Measurements from ENCODE around the gene FLG2.
"Not testable (repeated sequence)": the region's sequence is repeated elsewhere in the genome, so short reads cannot be mapped to it uniquely, and the experiment has no call there.

FLG2 gene

DNA sequence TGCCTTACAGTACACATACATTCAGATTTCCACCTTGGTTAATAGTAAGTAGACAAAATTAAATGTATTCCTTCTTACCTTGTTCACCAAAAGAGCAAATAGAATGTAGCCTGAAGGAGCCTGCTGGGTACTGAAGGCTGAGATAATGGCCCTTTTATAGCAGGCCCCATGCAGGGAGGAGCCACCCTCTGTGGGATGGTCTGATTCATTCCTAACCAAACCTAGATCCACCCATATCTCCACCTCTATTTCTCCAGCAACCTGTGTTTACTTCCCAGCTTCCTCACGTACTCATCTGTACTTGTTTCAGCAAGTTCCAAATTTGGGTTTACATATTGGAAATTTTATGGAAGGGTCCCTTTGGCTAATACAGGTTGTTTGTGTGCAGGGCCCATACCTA is 34.7 kb downstream of the FLG2 start, which contains the start of gene FLG:
FLG (minus strand) TSS at position 129 of the 400 bp plus-strand sequence. CDS start 9,783 bp downstream, outside the sequence.
- no peak for DNase-seq (ENCODE audit: low read depth in 2 of 2)
- TF ChIP-seq CTCF (IDR thresholded peaks at IDR 0.05; ENCODE audit: low read depth, low read length): no peak
- no peak within 1 kb of the TSS for H3K4me3 ChIP-seq (replicated peaks in 1 of 2; ENCODE audit: low read depth in 2 of 2, low read length in 2 of 2)

- peak in 1 of 2 donors; percentile 12 for DNase-seq (ENCODE audit: low read depth in 2 of 2)
- no peak for TF ChIP-seq CTCF (IDR thresholded peaks at IDR 0.05; ENCODE audit: low read depth, low read length)
- no peak overlapping the region for H3K4me3 ChIP-seq (replicated peaks in 1 of 2; ENCODE audit: low read depth in 2 of 2, low read length in 2 of 2)
Observed at GRCh38 chr1:152313970-152314369, 45.8 kb downstream of the FLG2 start.

- no peak overlapping the region for H3K4me3 ChIP-seq (replicated peaks in 1 of 2; ENCODE audit: low read depth in 2 of 2, low read length in 2 of 2)
- TF ChIP-seq CTCF (IDR thresholded peaks at IDR 0.05; ENCODE audit: low read depth, low read length): no peak
- no peak for DNase-seq (ENCODE audit: low read depth in 2 of 2)
Observed at GRCh38 chr1:152313319-152313801, 46.4 kb downstream of the FLG2 start.

DNA sequence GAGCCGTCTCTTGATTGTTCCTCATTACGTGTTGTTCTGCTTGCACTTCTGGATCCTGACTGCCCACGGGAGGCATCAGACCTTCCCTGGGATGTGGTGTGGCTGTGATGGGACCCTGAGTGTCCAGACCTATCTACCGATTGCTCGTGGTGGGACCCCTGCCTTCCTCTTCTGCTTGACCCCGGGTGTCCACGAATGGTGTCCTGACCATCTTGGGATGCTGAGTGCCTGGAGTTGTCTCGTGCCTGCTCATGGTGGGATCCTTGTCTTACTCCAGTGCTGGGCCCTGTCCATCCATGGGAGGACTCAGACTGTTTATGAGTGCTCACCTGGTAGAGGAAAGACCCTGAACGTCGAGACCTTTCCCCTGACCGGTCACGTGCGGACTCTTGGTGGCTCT is 47.6 kb downstream of the FLG2 start:
- not testable (repeated sequence) for DNase-seq (ENCODE audit: low read depth in 2 of 2); H3K4me3 ChIP-seq (replicated peaks in 1 of 2; ENCODE audit: low read depth in 2 of 2, low read length in 2 of 2)

- TF ChIP-seq CTCF (IDR thresholded peaks at IDR 0.05; ENCODE audit: low read depth, low read length): no peak
- DNase-seq (ENCODE audit: low read depth in 2 of 2): no peak
- H3K4me3 ChIP-seq (replicated peaks in 1 of 2; ENCODE audit: low read depth in 2 of 2, low read length in 2 of 2): no peak overlapping the region
Observed at GRCh38 chr1:152309955-152310354, 49.9 kb downstream of the FLG2 start.

DNA sequence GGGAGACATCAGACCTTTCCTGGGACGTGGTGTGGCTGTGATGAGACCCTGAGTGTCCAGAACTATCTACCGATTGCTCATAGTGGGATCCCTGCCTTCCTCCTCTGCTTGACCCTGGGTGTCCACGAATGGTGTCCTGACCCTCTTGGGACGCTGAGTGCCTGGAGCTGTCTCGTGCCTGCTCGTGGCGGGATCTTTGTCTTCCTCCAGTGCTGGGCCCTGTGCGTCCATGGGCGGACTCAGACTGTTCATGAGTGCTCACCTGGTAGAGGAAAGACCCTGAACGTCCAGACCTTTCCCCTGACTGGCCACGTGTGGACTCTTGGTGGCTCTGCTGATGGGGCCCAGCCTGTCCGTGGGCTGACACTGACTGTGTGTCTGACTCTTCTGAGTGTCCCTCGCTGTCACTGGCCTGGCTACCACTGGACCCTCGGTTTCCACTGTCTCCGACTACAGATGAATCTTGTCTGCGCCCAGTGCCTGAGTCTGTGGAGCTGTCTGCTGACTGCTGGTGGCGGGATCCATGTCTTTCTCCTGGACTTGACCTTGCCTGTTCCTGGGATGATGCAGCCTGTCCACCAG is 50.4 kb downstream of the FLG2 start:
- not testable (repeated sequence) for H3K4me3 ChIP-seq (replicated peaks in 1 of 2; ENCODE audit: low read depth in 2 of 2, low read length in 2 of 2); DNase-seq (ENCODE audit: low read depth in 2 of 2)

- not testable (repeated sequence) for H3K4me3 ChIP-seq (replicated peaks in 1 of 2; ENCODE audit: low read depth in 2 of 2, low read length in 2 of 2); DNase-seq (ENCODE audit: low read depth in 2 of 2)
Observed at GRCh38 chr1:152308758-152309157, 51.0 kb downstream of the FLG2 start.

DNA sequence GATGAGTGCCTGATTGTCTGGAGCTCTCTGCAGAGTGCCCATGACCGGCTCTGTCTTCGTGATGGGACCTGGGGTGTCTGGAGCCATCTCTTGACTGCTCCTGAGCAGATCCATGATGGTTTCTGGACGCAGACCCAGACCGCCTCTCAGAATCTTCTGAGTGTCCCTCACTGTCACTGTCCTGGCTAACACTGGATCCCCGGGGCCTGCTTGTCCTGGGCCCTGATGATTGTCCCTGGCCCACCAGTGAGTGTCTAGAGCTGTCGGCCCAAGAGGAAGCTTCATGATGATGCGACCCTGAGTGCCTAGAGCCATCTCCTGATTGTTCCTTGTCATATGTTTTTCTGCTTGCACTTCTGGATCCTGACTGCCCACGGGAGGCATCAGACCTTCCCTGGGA is 51.8 kb downstream of the FLG2 start:
- not testable (repeated sequence) for DNase-seq (ENCODE audit: low read depth in 2 of 2); H3K4me3 ChIP-seq (replicated peaks in 1 of 2; ENCODE audit: low read depth in 2 of 2, low read length in 2 of 2)

DNA sequence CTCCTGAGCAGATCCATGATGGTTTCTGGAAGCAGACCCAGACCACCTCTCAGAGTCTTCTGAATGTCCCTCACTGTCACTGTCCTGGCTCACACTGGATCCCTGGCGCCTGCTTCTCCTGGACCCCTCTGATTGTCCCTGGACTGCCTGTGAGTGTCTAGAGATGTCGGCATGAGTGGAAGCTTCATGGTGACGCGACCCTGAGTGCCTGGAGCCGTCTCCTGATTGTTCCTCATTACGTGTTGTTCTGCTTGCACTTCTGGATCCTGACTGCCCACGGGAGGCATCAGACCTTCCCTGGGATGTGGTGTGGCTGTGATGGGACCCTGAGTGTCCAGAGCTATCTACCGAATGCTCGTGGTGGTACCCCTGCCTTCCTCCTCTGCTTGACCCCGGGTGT is 53.7 kb downstream of the FLG2 start:
- not testable (repeated sequence) for H3K4me3 ChIP-seq (replicated peaks in 1 of 2; ENCODE audit: low read depth in 2 of 2, low read length in 2 of 2); DNase-seq (ENCODE audit: low read depth in 2 of 2)

- not testable (repeated sequence) for H3K4me3 ChIP-seq (replicated peaks in 1 of 2; ENCODE audit: low read depth in 2 of 2, low read length in 2 of 2); DNase-seq (ENCODE audit: low read depth in 2 of 2)
Observed at GRCh38 chr1:152304773-152305172, 55.0 kb downstream of the FLG2 start.

- H3K4me3 ChIP-seq (replicated peaks in 1 of 2; ENCODE audit: low read depth in 2 of 2, low read length in 2 of 2); DNase-seq (ENCODE audit: low read depth in 2 of 2): not testable (repeated sequence)
Observed at GRCh38 chr1:152303139-152303872, 56.5 kb downstream of the FLG2 start.

Measured in cardiac fibroblast (primary cell).